ENCODE data around the gene ABRACL. TPM values are rescaled to one million over a fixed set of nuclear protein-coding genes. Genes with fewer than 3 reads are reported as not detected.

Gene ABRACL
- total and polyA plus RNA-seq, 2 donors (not counting 1 experiment from before 2014, with no cell fraction given), result 13.6 to 22.6 TPM

- Histone ChIP-seq H3K4me2 (replicated peaks; ENCODE audit: low read depth, low read length, poor library complexity, severe bottlenecking) (no peak overlapping the region), H2AFZ (ENCODE audit: insufficient read depth, low read depth, low read length, poor library complexity, severe bottlenecking) (no peak overlapping the region), H3K79me2 (ENCODE audit: control insufficient read depth, insufficient read depth, low read length) (no peaks in the 10 kb centered on the region), H3K4me1 (ENCODE audit: control insufficient read depth in 2 of 2, insufficient read depth in 2 of 2, low read length in 2 of 2) (no peaks in the 10 kb centered on the region), H3K36me3 (replicated peaks in 1 of 2; ENCODE audit: control extremely low read depth in 1 of 2, control insufficient read depth in 1 of 2, extremely low read depth in 1 of 2, insufficient read depth in 2 of 2, low read length in 1 of 2) (no peaks in the 10 kb centered on the region), H3K9ac (ENCODE audit: low read length) (no peak overlapping the region), H4K20me1 (ENCODE audit: control insufficient read depth, insufficient read depth, low read length, poor library complexity, severe bottlenecking) (no peaks in the 10 kb centered on the region), H3K4me3 (ENCODE audit: control extremely low read depth in 1 of 5, extremely low read depth in 1 of 5, insufficient read depth in 1 of 5, low read depth in 2 of 5, low read length in 4 of 5) (no peak overlapping the region), H3K27ac (ENCODE audit: low read length in 2 of 2) (no peak overlapping the region), H3K27me3 (replicated peaks in 1 of 4; ENCODE audit: control extremely low read depth in 1 of 4, control insufficient read depth in 3 of 4, insufficient read depth in 4 of 4, low read length in 3 of 4) (no peaks in the 10 kb centered on the region), H3K9me3 (ENCODE audit: control extremely low read depth in 1 of 3, control insufficient read depth in 2 of 3, insufficient read depth in 1 of 3, low read length in 2 of 3) (peaks cover 0 to 3% (median 0%) of the 10 kb centered on the region in 3 donors)
- H3K4me3 Mint-ChIP-seq, result no peak overlapping the region
- intact Hi-C loops (cut with micrococcal nuclease), result no loop called here
- ATAC-seq (ENCODE audit: low read depth) (no peak), DNase-seq (no peak)
- WGBS (ENCODE audit: insufficient coverage), result 100% methylated on average over 1 of the region's 4 CpGs
- H3K9me3 Mint-ChIP-seq (ENCODE audit: insufficient read depth), result no peaks in the 10 kb centered on the region
- no peaks in the 10 kb centered on the region for H3K27me3 Mint-ChIP-seq
- TF ChIP-seq CTCF (IDR thresholded peaks at IDR 0.05) (no peak), EZH2 (IDR thresholded peaks at IDR 0.05; ENCODE audit: borderline replicate concordance, insufficient read depth, low read depth, low read length, poor library complexity, severe bottlenecking) (no peak)
- no peak overlapping the region for H3K27ac Mint-ChIP-seq
- ChIA-PET CTCF (no interaction called here), POLR2A (no interaction called here)
- no peaks in the 10 kb centered on the region for H3K4me1 Mint-ChIP-seq
Observed at GRCh38 chr6:138999949-139000725, 28.4 kb upstream of the ABRACL start.

- H3K4me1 ChIP-seq (ENCODE audit: control insufficient read depth in 2 of 2, insufficient read depth in 2 of 2, low read length in 2 of 2), result peaks cover 5 to 10% of the 10 kb centered on the region in 2 donors
- H3K36me3 ChIP-seq (replicated peaks in 1 of 2; ENCODE audit: control extremely low read depth in 1 of 2, control insufficient read depth in 1 of 2, extremely low read depth in 1 of 2, insufficient read depth in 2 of 2, low read length in 1 of 2), result no peaks in the 10 kb centered on the region
- ChIA-PET POLR2A (no interaction called here), CTCF (no interaction called here)
- H3K27ac Mint-ChIP-seq, result no peak overlapping the region
- no peaks in the 10 kb centered on the region for H3K79me2 ChIP-seq (ENCODE audit: control insufficient read depth, insufficient read depth, low read length)
- no peak overlapping the region for H3K4me2 ChIP-seq (replicated peaks; ENCODE audit: low read depth, low read length, poor library complexity, severe bottlenecking)
- H2AFZ ChIP-seq (ENCODE audit: insufficient read depth, low read depth, low read length, poor library complexity, severe bottlenecking), result no peak overlapping the region
- no peaks in the 10 kb centered on the region for H3K27me3 Mint-ChIP-seq
- H3K9me3 Mint-ChIP-seq (ENCODE audit: insufficient read depth), result no peaks in the 10 kb centered on the region
- TF ChIP-seq CTCF (IDR thresholded peaks at IDR 0.05), result no peak
- ATAC-seq (ENCODE audit: low read depth) (no peak), DNase-seq (no peak)
- intact Hi-C loops (cut with micrococcal nuclease), result no loop called here
- no peak overlapping the region for H3K4me3 ChIP-seq (ENCODE audit: control extremely low read depth in 1 of 5, extremely low read depth in 1 of 5, insufficient read depth in 1 of 5, low read depth in 2 of 5, low read length in 4 of 5)
- no peaks in the 10 kb centered on the region for H3K27me3 ChIP-seq (replicated peaks in 1 of 4; ENCODE audit: control extremely low read depth in 1 of 4, control insufficient read depth in 3 of 4, insufficient read depth in 4 of 4, low read length in 3 of 4)
- H3K9ac ChIP-seq (ENCODE audit: low read length), result no peak overlapping the region
- H3K27ac ChIP-seq (ENCODE audit: low read length in 2 of 2), result no peak overlapping the region
- no peaks in the 10 kb centered on the region for H4K20me1 ChIP-seq (ENCODE audit: control insufficient read depth, insufficient read depth, low read length, poor library complexity, severe bottlenecking)
- H3K4me1 Mint-ChIP-seq, result peaks cover 13% of the 10 kb centered on the region
- H3K9me3 ChIP-seq (ENCODE audit: control extremely low read depth in 1 of 3, control insufficient read depth in 2 of 3, insufficient read depth in 1 of 3, low read length in 2 of 3), result peaks cover 0 to 3% (median 2%) of the 10 kb centered on the region in 3 donors
- no peak overlapping the region for H3K4me3 Mint-ChIP-seq
Observed at GRCh38 chr6:139003751-139004150, 24.8 kb upstream of the ABRACL start.
